Measurements from ENCODE around the gene ZNF524. TPM values are rescaled to one million over a fixed set of nuclear protein-coding genes. Genes with fewer than 3 reads are reported as not detected.
A peak's percentile ranks its signal among the peaks of the same experiment; 100 is the strongest.

The ZNF524 gene
- total RNA-seq, 1 experiment from 2014 or later = 11.1 TPM

GRCh38 chr19:55640043-55640576 is 40.0 kb downstream of the ZNF524 start:
- Mint-ChIP-seq H3K9me3 (ENCODE audit: unreplicated experiment) (no peaks in the 10 kb centered on the region), H3K27me3 (ENCODE audit: insufficient read depth, unreplicated experiment) (no peaks in the 10 kb centered on the region), H3K27ac (ENCODE audit: unreplicated experiment) (peak overlapping the region; percentile 94), H3K4me1 (ENCODE audit: low read depth, unreplicated experiment) (peaks cover 54% of the 10 kb centered on the region), H3K4me3 (ENCODE audit: unreplicated experiment) (peak overlapping the region; percentile 86), H3K36me3 (ENCODE audit: insufficient read depth, unreplicated experiment) (peaks cover 92% of the 10 kb centered on the region)
- peaks cover 16% of the 10 kb centered on the region for H3K4me1 ChIP-seq
- POLR2A ChIA-PET = interaction anchor here (0.6 to 1.0 kb wide), 6 partner anchors 9 to 494 kb away, joined by 3 to 5 read pairs (median 4); partner anchors contain the start of genes FIZ1, ISOC2, U2AF2 and ZNF784
- 0 out of 2 replicates have a peak, but pooled peaks cover 2% of the 10 kb centered on the region for H3K36me3 ChIP-seq (ENCODE audit: control insufficient read depth, insufficient read depth, low read length)
- intact Hi-C loops (cut with micrococcal nuclease; ENCODE audit: unreplicated experiment) = loop anchor here (1.0 to 2.0 kb wide), 2 partner anchors 8 to 15 kb away; partner anchors contain the start of gene U2AF2
- H3K4me3 ChIP-seq (ENCODE audit: low read depth, low read length) = peak overlapping the region; percentile 84
- no peaks in the 10 kb centered on the region for H3K9me3 ChIP-seq
- TSS peak; percentile 38 for BruUV-seq (replicated peaks)
- DNase-seq = peak; percentile 89 to 93
- H3K27me3 ChIP-seq (replicated peaks; ENCODE audit: control insufficient read depth, insufficient read depth, low read length) = no peaks in the 10 kb centered on the region
- peak; percentile 54 to 88 for TF ChIP-seq CTCF (IDR thresholded peaks at IDR 0.05; ENCODE audit: insufficient read depth in 1 of 2, low read depth in 1 of 2, low read length in 1 of 2, severe bottlenecking in 1 of 2, unreplicated experiment in 1 of 2)
- CTCF ChIA-PET = interaction anchor here (0.6 to 1.0 kb wide), 12 partner anchors 9 to 560 kb away, joined by 3 to 21 read pairs (median 4); partner anchors contain the start of genes ISOC2, U2AF2 and ZNF784

DNA sequence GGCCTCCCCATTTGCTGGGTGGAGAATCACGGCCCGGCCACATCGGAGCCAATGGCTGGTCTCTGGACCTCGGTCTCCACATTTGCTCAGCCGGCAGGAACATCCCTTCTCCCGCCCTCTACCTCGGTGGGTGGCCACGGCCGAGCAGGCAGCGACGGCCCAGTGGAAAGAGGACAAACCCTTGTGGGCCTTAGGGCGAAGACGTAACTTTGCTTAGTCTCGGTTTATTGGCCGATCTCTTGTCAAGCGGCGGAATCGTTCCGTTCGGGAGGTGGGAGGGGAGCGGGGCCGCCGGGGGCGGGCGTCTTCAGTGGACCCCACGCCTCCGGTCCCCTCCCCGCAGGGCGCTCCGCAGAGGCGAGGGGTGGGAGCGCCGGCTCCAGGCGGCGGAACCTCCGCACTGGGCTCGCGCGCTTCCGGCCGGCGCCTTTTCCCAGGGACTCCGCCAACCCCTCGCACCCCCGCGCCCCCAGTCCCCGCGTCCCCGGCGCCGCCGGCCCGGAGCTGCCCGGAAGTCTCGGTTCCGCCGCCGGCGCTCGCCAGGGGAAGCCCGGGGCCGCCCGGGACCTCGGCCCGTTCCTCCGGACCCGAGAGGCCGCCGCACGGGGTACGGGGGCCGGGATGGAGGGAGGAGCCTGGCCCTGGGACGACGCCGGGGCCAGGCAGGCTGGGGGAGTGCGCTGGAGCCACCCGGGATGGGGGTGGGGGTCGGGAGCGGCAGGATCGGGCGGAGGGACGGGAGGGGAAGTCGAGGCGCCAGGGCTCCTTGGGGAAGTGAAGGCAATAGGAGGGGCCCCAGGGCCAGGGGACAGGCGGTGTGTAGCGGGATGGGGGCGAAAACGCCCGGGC is 40.7 kb downstream of the ZNF524 start, which contains the start of gene ZNF580:
Gene ZNF580, plus strand, starts transcription at position 426 of the 849 bp plus-strand sequence. CDS start 1,507 bp downstream, outside the sequence.
- H3K4me3 ChIP-seq (ENCODE audit: low read depth, low read length) = peak within 1 kb of the TSS; percentile 84
- Mint-ChIP-seq H3K9me3 (ENCODE audit: unreplicated experiment) (no peaks in the 10 kb centered on the region), H3K27me3 (ENCODE audit: insufficient read depth, unreplicated experiment) (no peaks in the 10 kb centered on the region), H3K4me3 (ENCODE audit: unreplicated experiment) (peak within 1 kb of the TSS; percentile 86), H3K4me1 (ENCODE audit: low read depth, unreplicated experiment) (peaks cover 47% of the 10 kb centered on the region), H3K36me3 (ENCODE audit: insufficient read depth, unreplicated experiment) (peaks cover 93% of the 10 kb centered on the region), H3K27ac (ENCODE audit: unreplicated experiment) (peak within 1 kb of the TSS; percentile 95)
- 0 out of 2 replicates have a peak, but pooled peaks cover 2% of the 10 kb centered on the region for H3K36me3 ChIP-seq (ENCODE audit: control insufficient read depth, insufficient read depth, low read length)
- H3K4me1 ChIP-seq = peaks cover 13% of the 10 kb centered on the region
- H3K27me3 ChIP-seq (replicated peaks; ENCODE audit: control insufficient read depth, insufficient read depth, low read length) = no peaks in the 10 kb centered on the region
- intact Hi-C loops (cut with micrococcal nuclease; ENCODE audit: unreplicated experiment) = loop anchor here (1.0 to 2.0 kb wide), 2 partner anchors 8 to 14 kb away; partner anchors contain the start of gene U2AF2
- POLR2A ChIA-PET = interaction anchor here (0.6 to 1.0 kb wide), 8 partner anchors 9 to 660 kb away, joined by 3 to 8 read pairs (median 4); partner anchors contain the start of genes FIZ1, ISOC2, U2AF2 and ZNF784
- no peak for TF ChIP-seq CTCF (IDR thresholded peaks at IDR 0.05; ENCODE audit: insufficient read depth in 1 of 2, low read depth in 1 of 2, low read length in 1 of 2, severe bottlenecking in 1 of 2, unreplicated experiment in 1 of 2)
- no TSS peak for BruUV-seq (replicated peaks)
- CTCF ChIA-PET = interaction anchor here (0.6 to 1.0 kb wide), 12 partner anchors 9 to 560 kb away, joined by 3 to 21 read pairs (median 4); partner anchors contain the start of genes ISOC2, U2AF2 and ZNF784
- DNase-seq = peak; percentile 82 to 85
- H3K9me3 ChIP-seq = no peaks in the 10 kb centered on the region

All from Caco-2 (cell line).